Natural killer cell (primary cell): ENCODE measurements around the gene TP53TG3C. TPM values are rescaled to one million over a fixed set of nuclear protein-coding genes. Genes with fewer than 3 reads are reported as not detected.
"Not testable (repeated sequence)": the region's sequence is repeated elsewhere in the genome, so short reads cannot be mapped to it uniquely, and the experiment has no call there.

ENCODE experiments used
- ATAC-seq, 3 donors: fragments of 150-1000 bp in 2 of 3; fragments of 200-7000 bp in 1 of 3; cut with Tn5 transposase; 1 replicate in 1 of 3; 2 replicates in 2 of 3; pipeline ENCODE4 v1.10.0; 2021; ENCODE audit warnings: mild to moderate bottlenecking in 2 of 3, moderate library complexity in 2 of 3
- DNase-seq, 2 donors: peaks; one replicate each; pipeline versions ENCODE4 v3.0.0 to v3.0.0-alpha.2; 2013 to 2021; ENCODE audit warnings: mixed read lengths in 1 of 2
- H3K27ac ChIP-seq: one replicate; pipeline ENCODE4 v1.5.1; 2013; ENCODE audit warnings: mild to moderate bottlenecking, low read length
- H3K27me3 ChIP-seq: one replicate; pipeline ENCODE4 v1.6.1; 2013; ENCODE audit warnings: low read length; ENCODE audit not compliant: control insufficient read depth, insufficient read depth
- H3K36me3 ChIP-seq: one replicate; pipeline ENCODE4 v1.6.1; 2013; ENCODE audit warnings: low read length; ENCODE audit not compliant: control insufficient read depth, insufficient read depth
- H3K4me1 ChIP-seq: one replicate; pipeline ENCODE4 v1.6.1; 2013; ENCODE audit warnings: low read length; ENCODE audit not compliant: control insufficient read depth, insufficient read depth
- H3K4me3 ChIP-seq: one replicate; pipeline ENCODE4 v1.5.1; 2013; ENCODE audit warnings: low read length
- H3K9me3 ChIP-seq: one replicate; pipeline ENCODE4 v1.6.1; 2013; ENCODE audit warnings: low read length; ENCODE audit not compliant: control insufficient read depth, insufficient read depth
- H3K27ac Mint-ChIP-seq, 2 donors: one replicate each; pipeline ENCODE4 v1.8.0; 2022; ENCODE audit warnings: mild to moderate bottlenecking in 2 of 2, mixed read lengths in 2 of 2, moderate library complexity in 1 of 2
- H3K27me3 Mint-ChIP-seq, 2 donors: one replicate each; pipeline ENCODE4 v1.8.0; 2022; ENCODE audit warnings: low read depth in 2 of 2, mixed read lengths in 2 of 2
- H3K36me3 Mint-ChIP-seq: one replicate; pipeline ENCODE4 v1.8.0; 2022; ENCODE audit warnings: mixed read lengths
- H3K4me1 Mint-ChIP-seq, 2 donors: one replicate each; pipeline ENCODE4 v1.8.0; 2022; ENCODE audit warnings: mixed read lengths in 2 of 2
- H3K4me3 Mint-ChIP-seq: one replicate; pipeline ENCODE4 v1.8.0; 2022; ENCODE audit warnings: mild to moderate bottlenecking, moderate library complexity, mixed read lengths
- H3K9me3 Mint-ChIP-seq, 2 donors: one replicate each; pipeline ENCODE4 v1.8.0; 2022; ENCODE audit warnings: mixed read lengths in 2 of 2
- WGBS: methylation state at CpG from one replicate; pipeline ENCODE4 v1.1.7; 2013; ENCODE audit warnings: missing lambda C conversion rate; ENCODE audit not compliant: insufficient coverage; 5-methylcytosine and 5-hydroxymethylcytosine counted together
- intact Hi-C: fragments of 100-400 bp; cut with micrococcal nuclease; formaldehyde crosslinking; loops from one replicate; pipeline ENCODE4 v1.14.2; 2022
- total RNA-seq, 4 donors: library from RNA; stranded (reverse); fragments of 120-200 nt in 1 of 4; gene quantifications; one replicate each; pipeline versions ENCODE4 v1.2.3 to v1.2.4, GENCODE V29; 2013 to 2022

TP53TG3C gene
- not detected for total RNA-seq
- not detected for total RNA-seq (2013)

- H3K27me3 Mint-ChIP-seq, H3K27ac ChIP-seq, intact Hi-C loops, DNase-seq, H3K36me3 Mint-ChIP-seq, H3K36me3 ChIP-seq, H3K9me3 Mint-ChIP-seq, H3K27ac Mint-ChIP-seq, H3K9me3 ChIP-seq, ATAC-seq, H3K27me3 ChIP-seq, H3K4me1 ChIP-seq, H3K4me1 Mint-ChIP-seq, H3K4me3 ChIP-seq, H3K4me3 Mint-ChIP-seq: not testable (repeated sequence)
- no CpG with 5 or more reads among the region's 25 CpGs for WGBS
Measured at GRCh38 chr16:33193926-33194325, at the start of gene TP53TG3C. TSS of gene TP53TG3C (plus strand) at chr16:33194226. CDS start at chr16:33194294, 68 bp downstream.

Other genes with a start within 250 kb of the TP53TG3C start
- not detected for gene TP53TG3E, start 110.1 kb downstream of the TP53TG3C start, total RNA-seq
- gene TP53TG3B, start 166.6 kb downstream of the TP53TG3C start, total RNA-seq = not detected